Tibial artery (tissue), 4 donors: ENCODE measurements around the gene PRND.

Experiments used
- DNase-seq, 2 donors: peaks; one replicate each; pipeline ENCODE4 v3.0.0-alpha.2; 2019
- H3K27ac ChIP-seq, 2 donors: fragments of 200-600 bp; sonication (generic) in 1 of 2; 1 replicate in 1 of 2; 2 replicates in 1 of 2; pipeline ENCODE4 v1.5.1; 2018 to 2019; ENCODE audit warnings: mild to moderate bottlenecking in 1 of 2
- H3K27me3 ChIP-seq, 2 donors: fragments of 200-600 bp; sonication (generic) in 1 of 2; one replicate each; pipeline versions ENCODE4 v1.5.1 to v1.6.0; 2016 to 2019
- H3K36me3 ChIP-seq, 3 donors: fragments of 200-600 bp; sonication (generic) in 2 of 3; one replicate each; pipeline ENCODE4 v1.5.1; 2016 to 2019; ENCODE audit warnings: mild to moderate bottlenecking in 2 of 3
- H3K4me1 ChIP-seq, 4 donors: fragments of 200-600 bp; sonication (generic) in 2 of 4; 1 replicate in 3 of 4; 2 replicates in 1 of 4; pipeline ENCODE4 v1.5.1; 2016 to 2019
- H3K4me3 ChIP-seq, 2 donors: fragments of 200-600 bp; sonication (generic) in 1 of 2; 1 replicate in 1 of 2; 2 replicates in 1 of 2; pipeline ENCODE4 v1.5.1; 2018 to 2019; ENCODE audit warnings: mild to moderate bottlenecking in 2 of 2
- H3K9me3 ChIP-seq, 3 donors: fragments of 200-600 bp; sonication (generic) in 1 of 3; one replicate each; pipeline ENCODE4 v1.5.1; 2016 to 2019
- intact Hi-C: fragments of 100-400 bp; cut with DNase I; formaldehyde crosslinking; loops from one replicate; pipeline ENCODE4 v1.15.0; 2023; ENCODE audit warnings: low total_unique reads
- TF ChIP-seq, protein P1 (sequence below), 2 experiments: fragments of 200-600 bp in 1 of 2; fragments of 450-650 bp in 1 of 2; IDR thresholded peaks; one replicate each; pipeline ENCODE4 v1.5.1; 2017 to 2019; ENCODE audit warnings: antibody characterized with exemption in 2 of 2, mild to moderate bottlenecking in 1 of 2, moderate library complexity in 1 of 2

The PRND gene

GRCh38 chr20:4721719-4722118 is at the start of gene PRND:
Gene PRND, plus strand, starts transcription at chr20:4721909. Its CDS starts 2,643 bp downstream, at chr20:4724552.
- TF ChIP-seq, protein P1, sequence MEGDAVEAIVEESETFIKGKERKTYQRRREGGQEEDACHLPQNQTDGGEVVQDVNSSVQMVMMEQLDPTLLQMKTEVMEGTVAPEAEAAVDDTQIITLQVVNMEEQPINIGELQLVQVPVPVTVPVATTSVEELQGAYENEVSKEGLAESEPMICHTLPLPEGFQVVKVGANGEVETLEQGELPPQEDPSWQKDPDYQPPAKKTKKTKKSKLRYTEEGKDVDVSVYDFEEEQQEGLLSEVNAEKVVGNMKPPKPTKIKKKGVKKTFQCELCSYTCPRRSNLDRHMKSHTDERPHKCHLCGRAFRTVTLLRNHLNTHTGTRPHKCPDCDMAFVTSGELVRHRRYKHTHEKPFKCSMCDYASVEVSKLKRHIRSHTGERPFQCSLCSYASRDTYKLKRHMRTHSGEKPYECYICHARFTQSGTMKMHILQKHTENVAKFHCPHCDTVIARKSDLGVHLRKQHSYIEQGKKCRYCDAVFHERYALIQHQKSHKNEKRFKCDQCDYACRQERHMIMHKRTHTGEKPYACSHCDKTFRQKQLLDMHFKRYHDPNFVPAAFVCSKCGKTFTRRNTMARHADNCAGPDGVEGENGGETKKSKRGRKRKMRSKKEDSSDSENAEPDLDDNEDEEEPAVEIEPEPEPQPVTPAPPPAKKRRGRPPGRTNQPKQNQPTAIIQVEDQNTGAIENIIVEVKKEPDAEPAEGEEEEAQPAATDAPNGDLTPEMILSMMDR (IDR thresholded peaks at IDR 0.05): no peak
- H3K9me3 ChIP-seq: no peaks in the 10 kb centered on the region
- H3K4me3 ChIP-seq: no peak within 1 kb of the TSS
- DNase-seq: no peak
- H3K27ac ChIP-seq: no peak within 1 kb of the TSS
- peaks cover 0 to 17% of the 10 kb centered on the region in 2 donors for H3K27me3 ChIP-seq
- H3K36me3 ChIP-seq: no peaks in the 10 kb centered on the region
- intact Hi-C loops: loop anchor here (2.0 kb wide), 1 partner anchor 113 kb away; no protein-coding TSS in a partner anchor
- H3K4me1 ChIP-seq: peaks cover 0 to 9% (median 3%) of the 10 kb centered on the region in 4 donors

- no peak for DNase-seq
- peaks cover 0 to 14% of the 10 kb centered on the region in 2 donors for H3K27me3 ChIP-seq
- H3K4me1 ChIP-seq: no peaks in the 10 kb centered on the region
- no peaks in the 10 kb centered on the region for H3K9me3 ChIP-seq
- no peak overlapping the region for H3K27ac ChIP-seq
- TF ChIP-seq, protein P1 (IDR thresholded peaks at IDR 0.05): no peak
- intact Hi-C loops: no loop called here
- no peak overlapping the region for H3K4me3 ChIP-seq
- no peaks in the 10 kb centered on the region for H3K36me3 ChIP-seq
Observed at GRCh38 chr20:4672948-4673347, 48.8 kb upstream of the PRND start.

- Histone ChIP-seq H3K9me3 (no peaks in the 10 kb centered on the region), H3K27me3 (peaks cover 0 to 14% of the 10 kb centered on the region in 2 donors), H3K4me3 (no peak overlapping the region), H3K36me3 (no peaks in the 10 kb centered on the region), H3K27ac (no peak overlapping the region), H3K4me1 (no peaks in the 10 kb centered on the region)
- DNase-seq: no peak
- intact Hi-C loops: no loop called here
- TF ChIP-seq, protein P1 (IDR thresholded peaks at IDR 0.05): no peak
Observed at GRCh38 chr20:4673371-4674001, 48.2 kb upstream of the PRND start.

DNA sequence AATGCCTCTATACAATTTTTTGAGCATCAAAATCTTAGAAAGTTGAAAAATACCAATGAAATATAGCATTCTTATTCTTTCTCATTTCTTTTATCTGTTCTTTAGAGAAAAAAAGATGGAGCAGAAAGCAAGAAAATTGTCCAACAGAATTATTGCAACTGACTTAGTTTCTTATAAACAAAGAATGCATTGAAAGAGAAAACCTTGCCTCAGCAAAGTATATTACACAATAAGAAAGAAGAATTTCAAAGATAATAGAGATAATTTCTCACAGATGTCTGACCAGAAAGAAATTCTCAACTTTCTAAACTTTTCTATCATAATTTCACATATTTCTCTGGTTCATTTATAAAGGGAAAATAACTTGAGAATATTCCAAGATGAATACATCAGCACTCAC is 47.0 kb upstream of the PRND start:
- no peak for DNase-seq
- H3K4me3 ChIP-seq: no peak overlapping the region
- no peaks in the 10 kb centered on the region for H3K9me3 ChIP-seq
- H3K4me1 ChIP-seq: no peaks in the 10 kb centered on the region
- H3K27ac ChIP-seq: no peak overlapping the region
- H3K36me3 ChIP-seq: no peaks in the 10 kb centered on the region
- intact Hi-C loops: no loop called here
- TF ChIP-seq, protein P1 (IDR thresholded peaks at IDR 0.05): no peak
- peaks cover 0 to 14% of the 10 kb centered on the region in 2 donors for H3K27me3 ChIP-seq

DNA sequence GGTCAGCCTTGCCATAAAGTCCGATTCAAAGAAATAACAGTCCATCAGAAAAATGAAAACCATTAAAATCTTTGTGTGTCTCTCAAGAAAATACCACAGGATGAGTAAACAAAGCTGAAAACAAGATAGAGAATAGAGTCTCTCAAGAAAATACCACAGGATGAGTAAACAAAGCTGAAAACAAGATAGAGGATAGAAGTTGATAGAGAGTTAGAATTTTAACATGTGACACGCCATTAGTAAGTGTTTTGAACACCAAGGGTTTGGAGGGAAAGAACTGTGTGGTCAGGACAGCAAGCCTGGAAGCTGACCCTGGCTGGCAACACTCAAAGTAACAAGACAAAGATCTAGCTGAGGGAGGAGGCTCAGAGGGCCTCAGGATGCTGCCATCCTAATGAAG is 43.9 kb upstream of the PRND start:
- Histone ChIP-seq H3K9me3 (no peaks in the 10 kb centered on the region), H3K4me1 (no peaks in the 10 kb centered on the region), H3K4me3 (no peak overlapping the region), H3K36me3 (no peaks in the 10 kb centered on the region), H3K27ac (no peak overlapping the region), H3K27me3 (peaks cover 0 to 11% of the 10 kb centered on the region in 2 donors)
- TF ChIP-seq, protein P1 (IDR thresholded peaks at IDR 0.05): no peak
- DNase-seq: no peak
- intact Hi-C loops: no loop called here
